ENCODE measurements around the gene UBXN6.

Gene UBXN6

GRCh38 chr19:4500841-4501591 lies 43.4 kb upstream of the UBXN6 start:
- no peak overlapping the region for H3K27ac ChIP-seq
- H3K4me1 ChIP-seq (ENCODE audit: control insufficient read depth in 1 of 2, insufficient read depth in 1 of 2, low read depth in 1 of 2, low read length in 1 of 2) = no peaks in the 10 kb centered on the region
- no peak for TF ChIP-seq CTCF (IDR thresholded peaks at IDR 0.05)
- no peaks in the 10 kb centered on the region for H3K27me3 ChIP-seq
- no peak overlapping the region for H3K4me3 ChIP-seq (ENCODE audit: low read depth in 1 of 2, low read length in 1 of 2)
- H3K36me3 ChIP-seq = peaks cover 97% of the 10 kb centered on the region
- H3K9me3 ChIP-seq = no peaks in the 10 kb centered on the region

GRCh38 chr19:4499855-4500254 lies 42.3 kb upstream of the UBXN6 start:
- Histone ChIP-seq H3K9me3 (no peaks in the 10 kb centered on the region), H3K27ac (no peak overlapping the region)

GRCh38 chr19:4499318-4499717 lies 41.7 kb upstream of the UBXN6 start:
- Histone ChIP-seq H3K4me3 (ENCODE audit: low read depth in 1 of 2, low read length in 1 of 2) (no peak overlapping the region), H3K27me3 (no peaks in the 10 kb centered on the region), H3K36me3 (peaks cover 94% of the 10 kb centered on the region), H3K9me3 (no peaks in the 10 kb centered on the region), H3K27ac (no peak overlapping the region), H3K4me1 (ENCODE audit: control insufficient read depth in 1 of 2, insufficient read depth in 1 of 2, low read depth in 1 of 2, low read length in 1 of 2) (no peaks in the 10 kb centered on the region)
- no peak for TF ChIP-seq CTCF (IDR thresholded peaks at IDR 0.05)

More at GRCh38 chr19:4499855-4500254, 42.3 kb upstream of the UBXN6 start:
- H3K4me1 ChIP-seq (ENCODE audit: control insufficient read depth in 1 of 2, insufficient read depth in 1 of 2, low read depth in 1 of 2, low read length in 1 of 2) = no peaks in the 10 kb centered on the region
- TF ChIP-seq CTCF (IDR thresholded peaks at IDR 0.05) = no peak
- no peaks in the 10 kb centered on the region for H3K27me3 ChIP-seq
- peaks cover 94% of the 10 kb centered on the region for H3K36me3 ChIP-seq
- no peak overlapping the region for H3K4me3 ChIP-seq (ENCODE audit: low read depth in 1 of 2, low read length in 1 of 2)

GRCh38 chr19:4498694-4499093 lies 41.1 kb upstream of the UBXN6 start:
- TF ChIP-seq CTCF (IDR thresholded peaks at IDR 0.05) = no peak
- Histone ChIP-seq H3K36me3 (peaks cover 94% of the 10 kb centered on the region), H3K9me3 (no peaks in the 10 kb centered on the region), H3K4me1 (ENCODE audit: control insufficient read depth in 1 of 2, insufficient read depth in 1 of 2, low read depth in 1 of 2, low read length in 1 of 2) (no peaks in the 10 kb centered on the region), H3K4me3 (ENCODE audit: low read depth in 1 of 2, low read length in 1 of 2) (no peak overlapping the region), H3K27ac (no peak overlapping the region), H3K27me3 (no peaks in the 10 kb centered on the region)

GRCh38 chr19:4497770-4498389 lies 40.3 kb upstream of the UBXN6 start:
- Histone ChIP-seq H3K36me3 (peaks cover 93% of the 10 kb centered on the region), H3K4me3 (ENCODE audit: low read depth in 1 of 2, low read length in 1 of 2) (no peak overlapping the region), H3K4me1 (ENCODE audit: control insufficient read depth in 1 of 2, insufficient read depth in 1 of 2, low read depth in 1 of 2, low read length in 1 of 2) (no peaks in the 10 kb centered on the region)

More at GRCh38 chr19:4497770-4498389, 40.3 kb upstream of the UBXN6 start:
- Histone ChIP-seq H3K27ac (no peak overlapping the region), H3K9me3 (no peaks in the 10 kb centered on the region), H3K27me3 (no peaks in the 10 kb centered on the region)
- no peak for TF ChIP-seq CTCF (IDR thresholded peaks at IDR 0.05)

Measured in neutrophil (primary cell).